ENCODE data around the gene SCAPER. TPM values are rescaled to one million over a fixed set of nuclear protein-coding genes. Genes with fewer than 3 reads are reported as not detected.

The SCAPER gene
- total RNA-seq, 1 experiment from 2014 or later: 10.3 TPM

GRCh38 chr15:76843269-76843668, 61.9 kb downstream of the SCAPER start:
- H3K4me1 Mint-ChIP-seq: no peaks in the 10 kb centered on the region
- H3K9me3 Mint-ChIP-seq: no peaks in the 10 kb centered on the region
- ATAC-seq (no peak), DNase-seq (ENCODE audit: low spot score) (no peak)
- ChIA-PET POLR2A (no interaction called here), CTCF (interaction anchor here (1.1 kb wide), 1 partner anchor 218 kb away, joined by 3 read pairs; no protein-coding TSS in a partner anchor)
- TF ChIP-seq E2F1 (CRISPR knock-in tag; IDR thresholded peaks at IDR 0.05) (no peak), NFE2L1 (CRISPR knock-in tag; IDR thresholded peaks at IDR 0.05) (no peak), FOXJ3 (CRISPR knock-in tag; IDR thresholded peaks at IDR 0.05; ENCODE audit: borderline replicate concordance) (no peak), CTCF (IDR thresholded peaks at IDR 0.05) (no peak), HMGXB4 (CRISPR knock-in tag; IDR thresholded peaks at IDR 0.05) (no peak), NFYB (CRISPR knock-in tag; conservative IDR thresholded peaks at IDR 0.05; ENCODE audit: low read depth) (no peak), CBFB (CRISPR knock-in tag; IDR thresholded peaks at IDR 0.05; ENCODE audit: low read depth) (no peak), TEAD4 (CRISPR knock-in tag; IDR thresholded peaks at IDR 0.05) (no peak), JUN (CRISPR knock-in tag; IDR thresholded peaks at IDR 0.05) (no peak), CREM (CRISPR knock-in tag; IDR thresholded peaks at IDR 0.05) (no peak), CDX4 (CRISPR knock-in tag; IDR thresholded peaks at IDR 0.05; ENCODE audit: borderline replicate concordance) (no peak), MYBL2 (CRISPR knock-in tag; IDR thresholded peaks at IDR 0.05) (no peak)
- no peak overlapping the region for H3K27ac Mint-ChIP-seq
- H3K4me3 Mint-ChIP-seq: no peak overlapping the region
- no peaks in the 10 kb centered on the region for H3K36me3 Mint-ChIP-seq
- no peaks in the 10 kb centered on the region for H3K27me3 Mint-ChIP-seq (ENCODE audit: low read depth)

GRCh38 chr15:76840830-76841460, 64.2 kb downstream of the SCAPER start:
- no peak for DNase-seq (ENCODE audit: low spot score)
- Mint-ChIP-seq H3K36me3 (no peaks in the 10 kb centered on the region), H3K27ac (no peak overlapping the region), H3K27me3 (ENCODE audit: low read depth) (no peaks in the 10 kb centered on the region), H3K4me3 (no peak overlapping the region), H3K9me3 (no peaks in the 10 kb centered on the region), H3K4me1 (no peaks in the 10 kb centered on the region)
- ATAC-seq: no peak; the same call in 1 of the 2 replicates
- TF ChIP-seq ZBTB43 (CRISPR knock-in tag; IDR thresholded peaks at IDR 0.05) (no peak), GRHL2 (CRISPR knock-in tag; IDR thresholded peaks at IDR 0.05; ENCODE audit: insufficient replicate concordance, severe bottlenecking) (no peak), E2F4 (CRISPR knock-in tag; IDR thresholded peaks at IDR 0.05; ENCODE audit: borderline replicate concordance, low read depth) (no peak), FOXP4 (CRISPR knock-in tag; IDR thresholded peaks at IDR 0.05) (no peak), USF1 (CRISPR knock-in tag; IDR thresholded peaks at IDR 0.05) (no peak), ARID4B (CRISPR knock-in tag; IDR thresholded peaks at IDR 0.05; ENCODE audit: borderline replicate concordance) (no peak)
- ChIA-PET CTCF (no interaction called here), POLR2A (no interaction called here)

All from WTC11 (cell line).